GM20000 (cell line): Measurements from ENCODE around the gene ENC1.
A peak's percentile ranks its signal among the peaks of the same experiment; 100 is the strongest.

Experiments used
- DNase-seq: peaks from one replicate; pipeline ENCODE4 v3.0.0; 2012; ENCODE audit warnings: low spot score
- TF ChIP-seq, protein P1 (sequence below): IDR thresholded peaks from 2 replicates; pipeline ENCODE4 v1.5.1; 2012; ENCODE audit warnings: mild to moderate bottlenecking, control low read depth; ENCODE audit errors: extremely low read depth, missing control alignments

The ENC1 gene

GRCh38 chr5:74653991-74654390 is 13.5 kb upstream of the ENC1 start:
- no peak for DNase-seq
- TF ChIP-seq, protein P1, sequence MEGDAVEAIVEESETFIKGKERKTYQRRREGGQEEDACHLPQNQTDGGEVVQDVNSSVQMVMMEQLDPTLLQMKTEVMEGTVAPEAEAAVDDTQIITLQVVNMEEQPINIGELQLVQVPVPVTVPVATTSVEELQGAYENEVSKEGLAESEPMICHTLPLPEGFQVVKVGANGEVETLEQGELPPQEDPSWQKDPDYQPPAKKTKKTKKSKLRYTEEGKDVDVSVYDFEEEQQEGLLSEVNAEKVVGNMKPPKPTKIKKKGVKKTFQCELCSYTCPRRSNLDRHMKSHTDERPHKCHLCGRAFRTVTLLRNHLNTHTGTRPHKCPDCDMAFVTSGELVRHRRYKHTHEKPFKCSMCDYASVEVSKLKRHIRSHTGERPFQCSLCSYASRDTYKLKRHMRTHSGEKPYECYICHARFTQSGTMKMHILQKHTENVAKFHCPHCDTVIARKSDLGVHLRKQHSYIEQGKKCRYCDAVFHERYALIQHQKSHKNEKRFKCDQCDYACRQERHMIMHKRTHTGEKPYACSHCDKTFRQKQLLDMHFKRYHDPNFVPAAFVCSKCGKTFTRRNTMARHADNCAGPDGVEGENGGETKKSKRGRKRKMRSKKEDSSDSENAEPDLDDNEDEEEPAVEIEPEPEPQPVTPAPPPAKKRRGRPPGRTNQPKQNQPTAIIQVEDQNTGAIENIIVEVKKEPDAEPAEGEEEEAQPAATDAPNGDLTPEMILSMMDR, result no peak

DNA sequence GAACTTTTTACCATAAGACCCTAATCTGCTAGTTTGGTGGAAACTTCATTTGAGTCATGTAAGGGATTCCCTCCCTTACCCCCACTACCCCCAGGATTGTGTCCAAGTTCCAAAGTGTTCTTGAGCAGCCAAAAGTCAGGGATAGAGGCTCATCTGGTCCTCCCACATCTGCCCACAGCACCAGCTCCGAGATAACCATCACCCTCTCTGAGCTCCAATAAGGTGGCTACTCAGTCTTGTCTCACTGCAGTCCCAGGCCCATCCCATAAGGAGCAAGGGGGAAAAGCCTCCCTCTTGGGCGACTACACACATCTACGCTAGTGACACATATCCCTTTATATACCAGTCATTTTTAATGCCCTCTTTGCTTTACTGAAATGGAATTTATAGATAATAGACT is 12.0 kb upstream of the ENC1 start:
- TF ChIP-seq, protein P1, result no peak

DNA sequence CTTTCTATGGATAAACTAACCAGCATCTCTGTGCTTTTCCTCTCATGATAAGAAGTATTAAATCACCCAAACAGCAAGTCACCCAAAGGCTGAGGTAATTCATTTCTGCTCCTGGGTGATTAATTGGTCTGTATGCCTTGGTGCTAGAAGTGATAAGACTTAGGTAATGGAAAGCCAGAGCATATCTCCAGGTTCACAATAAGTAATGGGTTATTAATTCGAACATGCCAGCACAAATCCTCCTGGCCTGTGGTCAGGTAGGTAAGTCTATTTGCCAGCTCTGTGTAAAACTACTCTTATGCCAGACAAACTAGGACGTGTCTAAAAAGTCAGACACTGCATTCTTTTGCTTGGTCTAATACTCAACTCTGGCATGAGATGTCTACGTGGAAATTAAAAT is 11.2 kb upstream of the ENC1 start:
- no peak for DNase-seq
- TF ChIP-seq, protein P1, result no peak

More for the DNA sequence above, 12.0 kb upstream of the ENC1 start:
- no peak for DNase-seq

- DNase-seq, result no peak
Measured at GRCh38 chr5:74649421-74649973, 9.0 kb upstream of the ENC1 start.

DNA sequence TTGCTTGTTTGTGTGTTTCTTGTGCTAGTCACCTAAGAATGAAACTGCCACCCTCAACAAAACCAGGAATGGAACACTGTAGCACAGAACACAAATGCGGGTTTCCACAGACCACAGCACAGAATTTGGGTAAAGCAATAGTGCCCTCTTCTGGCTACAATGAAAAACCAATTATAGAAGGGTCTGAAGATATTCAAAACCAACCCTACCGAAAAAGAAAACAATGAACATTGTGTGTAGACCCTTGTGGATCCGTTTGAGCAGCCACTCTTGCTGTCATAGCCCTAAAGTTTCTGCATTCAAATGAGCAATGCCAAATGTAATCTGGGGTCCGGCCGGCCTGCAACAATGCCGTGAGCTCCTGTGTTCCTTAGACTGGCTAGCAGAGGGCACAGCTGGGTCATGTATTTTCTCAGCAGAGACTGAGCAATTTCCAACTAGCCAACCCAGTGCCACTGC is 8.3 kb upstream of the ENC1 start:
- TF ChIP-seq, protein P1, result no peak
- peak; percentile 66 for DNase-seq

More at GRCh38 chr5:74649421-74649973, 9.0 kb upstream of the ENC1 start:
- TF ChIP-seq, protein P1, result no peak

DNA sequence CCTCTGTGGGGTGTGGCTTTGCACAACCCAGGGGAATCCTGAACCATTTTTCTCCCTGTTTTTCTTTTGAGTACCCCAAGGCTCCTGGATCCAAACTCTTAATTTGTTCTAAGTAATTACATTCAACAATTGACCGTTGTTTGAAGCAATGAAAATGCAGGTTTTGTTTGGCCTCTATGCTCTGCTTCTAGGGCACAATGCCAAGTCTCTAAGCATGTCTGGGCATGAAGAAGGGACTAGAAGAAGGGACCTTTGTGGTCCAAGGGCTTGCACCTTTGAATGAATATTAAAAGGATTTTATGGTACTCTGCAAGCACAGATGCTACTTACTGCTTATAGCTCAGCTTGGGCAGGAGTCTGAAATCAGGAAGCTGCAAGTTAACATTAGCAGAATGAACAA is 6.6 kb upstream of the ENC1 start:
- no peak for DNase-seq
- TF ChIP-seq, protein P1, result no peak

DNA sequence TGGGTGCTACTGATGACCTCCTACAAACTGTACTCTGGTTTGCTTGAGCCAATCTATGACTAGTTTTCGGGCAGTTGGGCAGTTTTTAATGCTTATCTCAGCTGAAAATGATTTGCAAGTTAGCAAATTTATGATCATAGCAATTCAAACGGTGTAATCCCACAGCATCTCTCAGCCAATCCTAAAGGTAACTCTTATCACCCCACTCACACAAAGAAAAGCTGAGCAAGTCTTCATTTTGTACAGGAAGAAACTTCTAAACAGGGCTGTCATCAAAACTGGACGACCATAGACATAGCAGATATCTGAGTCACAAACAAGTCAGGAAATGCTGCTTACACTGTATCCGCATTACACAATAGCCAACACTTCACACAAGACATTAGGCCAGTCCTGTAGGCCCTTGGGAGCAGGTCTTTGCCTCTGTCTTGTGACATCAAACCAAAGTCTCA is 2.6 kb upstream of the ENC1 start:
- DNase-seq, result no peak

More for the DNA sequence above, 2.6 kb upstream of the ENC1 start:
- TF ChIP-seq, protein P1, result no peak
